ENCODE results near the gene SPG21.

- TF ChIP-seq CTCF (IDR thresholded peaks at IDR 0.05), result no peak
- TF ChIP-seq POLR2A (IDR thresholded peaks at IDR 0.05), result no peak
These were observed 2.6 kb downstream of the SPG21 start for GRCh38 chr15:64987136-64987535.
